K562 (cell line): ENCODE results near the gene PHLDB1. TPM values are rescaled to one million over a fixed set of nuclear protein-coding genes. Genes with fewer than 3 reads are reported as not detected.

Source experiments
- ATF1 ChIP-seq, 2 experiments: fragments of 450-650 bp in 1 of 2; IDR thresholded peaks; 2 replicates each; pipeline ENCODE4 v1.6.1; 2016; ENCODE audit warnings: missing compliant biosample characterization in 1 of 2, missing genetic modification characterization in 1 of 2
- CCNT2 ChIP-seq: IDR thresholded peaks from 2 replicates; pipeline ENCODE4 v1.6.1; 2011; ENCODE audit warnings: borderline replicate concordance, low read depth, mild to moderate bottlenecking, moderate library complexity, mixed read lengths, low read length; ENCODE audit not compliant: insufficient read length; ENCODE audit errors: extremely low read depth
- CXXC5 ChIP-seq: fragments of 250-450 bp; sonication (Bioruptor Pico); IDR thresholded peaks from 2 replicates; pipeline ENCODE4 v1.8.0; 2022; ENCODE audit warnings: inconsistent platforms, mild to moderate bottlenecking, moderate library complexity
- ERF ChIP-seq: fragments of 450-650 bp; formaldehyde crosslinking; IDR thresholded peaks from 2 replicates; pipeline ENCODE4 v1.4.0; 2020; ENCODE audit warnings: mild to moderate bottlenecking, mixed read lengths
- RFX5 ChIP-seq: IDR thresholded peaks from 2 replicates; pipeline ENCODE4 v1.6.1; 2011; ENCODE audit warnings: low read depth, mild to moderate bottlenecking, improper control_type of control experiment, low read length
- SAP30 ChIP-seq: fragments of 200-600 bp; sonication (generic); IDR thresholded peaks from 2 replicates; pipeline ENCODE4 v1.6.1; 2012; ENCODE audit warnings: borderline replicate concordance, low read depth, mild to moderate bottlenecking, moderate library complexity, low read length, control low read depth, inconsistent platforms; ENCODE audit not compliant: insufficient read depth, poor library complexity, severe bottlenecking
- TEAD4 ChIP-seq, 2 experiments: sonication (generic) in 1 of 2; formaldehyde crosslinking in 1 of 2; IDR thresholded peaks; 2 replicates each; pipeline versions ENCODE4 v1.6.1 to v1.8.0; 2012 to 2022; ENCODE audit warnings: borderline replicate concordance in 1 of 2, inconsistent platforms in 1 of 2, low read length in 1 of 2, mild to moderate bottlenecking in 1 of 2, missing genetic modification reagents in 1 of 2
- polyA plus RNA-seq, 8 experiments: library from polyadenylated mRNA; depleted of rRNA in 4 of 8; stranded (reverse) in 5 of 8; unstranded in 3 of 8; fragments of >200 nt; fragmentation: Nextera tagmentation in 2 of 8; fragmentation: Illumina TruSeq in 1 of 8; extraction: Ambion mirVana in 2 of 8; extraction: Trizol in 1 of 8; gene quantifications; 2 replicates each; pipeline versions ENCODE4 v1.2.1 to v1.2.3, GENCODE V29; 2011 to 2014; ENCODE audit warnings: inconsistent platforms in 1 of 8, missing spikeins in 1 of 8
- total RNA-seq, 7 experiments: library from RNA; depleted of rRNA in 6 of 7; stranded (reverse); fragments of >200 nt in 6 of 7; fragmentation: Illumina TruSeq in 2 of 7; extraction: Trizol in 2 of 7; gene quantifications; 2 replicates each; pipeline versions ENCODE4 v1.2.1 to v1.2.3, GENCODE V29; 2011 to 2021; ENCODE audit warnings: low replicate concordance in 1 of 7
- TF ChIP-seq, protein P1 (sequence below), 2 experiments: fragments of 450-650 bp; formaldehyde crosslinking in 1 of 2; IDR thresholded peaks; 2 replicates each; pipeline versions ENCODE4 v1.4.0 to v1.6.1; 2014 to 2020; ENCODE audit warnings: mild to moderate bottlenecking in 2 of 2, borderline replicate concordance in 1 of 2, low read depth in 1 of 2
- TF ChIP-seq, protein P2 (sequence below): IDR thresholded peaks from 2 replicates; pipeline ENCODE4 v1.6.1; 2012; ENCODE audit warnings: low read depth, low read length, improper control_type of control experiment, borderline replicate concordance

Gene PHLDB1
- total and polyA plus RNA-seq, 9 of the 15 experiments (the other 6 are each of a cell fraction or from before 2014, with no cell fraction given) = 2.0 to 28.7 (median 16.2) TPM

DNA sequence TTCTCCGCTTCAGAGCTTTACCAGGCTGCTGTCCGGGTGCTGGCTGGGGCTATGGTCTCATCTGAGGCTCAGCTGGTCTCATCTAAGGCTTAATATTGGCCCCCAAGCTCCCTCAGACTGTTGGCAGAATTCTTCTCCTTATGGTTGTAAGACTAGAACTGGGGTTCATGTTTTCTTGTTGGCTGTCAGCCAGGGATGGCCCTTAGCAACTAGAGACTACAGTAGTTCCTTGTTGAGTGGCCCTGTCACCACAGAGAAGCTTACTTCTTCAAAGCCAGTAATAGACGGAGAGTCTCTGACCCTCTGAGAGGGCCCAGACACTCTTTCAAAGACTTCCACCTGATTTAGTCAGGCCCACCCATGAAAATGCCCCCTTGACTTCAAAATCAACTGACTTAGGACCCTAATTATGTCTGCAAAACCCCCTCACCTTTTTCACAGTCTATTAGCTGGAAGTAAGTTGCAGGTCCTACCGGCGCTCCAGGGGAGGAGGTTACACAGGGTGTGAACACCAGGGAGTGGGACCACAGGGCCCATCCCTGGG lies 96.2 kb downstream of the PHLDB1 start (continued):
- TF ChIP-seq, protein P1, sequence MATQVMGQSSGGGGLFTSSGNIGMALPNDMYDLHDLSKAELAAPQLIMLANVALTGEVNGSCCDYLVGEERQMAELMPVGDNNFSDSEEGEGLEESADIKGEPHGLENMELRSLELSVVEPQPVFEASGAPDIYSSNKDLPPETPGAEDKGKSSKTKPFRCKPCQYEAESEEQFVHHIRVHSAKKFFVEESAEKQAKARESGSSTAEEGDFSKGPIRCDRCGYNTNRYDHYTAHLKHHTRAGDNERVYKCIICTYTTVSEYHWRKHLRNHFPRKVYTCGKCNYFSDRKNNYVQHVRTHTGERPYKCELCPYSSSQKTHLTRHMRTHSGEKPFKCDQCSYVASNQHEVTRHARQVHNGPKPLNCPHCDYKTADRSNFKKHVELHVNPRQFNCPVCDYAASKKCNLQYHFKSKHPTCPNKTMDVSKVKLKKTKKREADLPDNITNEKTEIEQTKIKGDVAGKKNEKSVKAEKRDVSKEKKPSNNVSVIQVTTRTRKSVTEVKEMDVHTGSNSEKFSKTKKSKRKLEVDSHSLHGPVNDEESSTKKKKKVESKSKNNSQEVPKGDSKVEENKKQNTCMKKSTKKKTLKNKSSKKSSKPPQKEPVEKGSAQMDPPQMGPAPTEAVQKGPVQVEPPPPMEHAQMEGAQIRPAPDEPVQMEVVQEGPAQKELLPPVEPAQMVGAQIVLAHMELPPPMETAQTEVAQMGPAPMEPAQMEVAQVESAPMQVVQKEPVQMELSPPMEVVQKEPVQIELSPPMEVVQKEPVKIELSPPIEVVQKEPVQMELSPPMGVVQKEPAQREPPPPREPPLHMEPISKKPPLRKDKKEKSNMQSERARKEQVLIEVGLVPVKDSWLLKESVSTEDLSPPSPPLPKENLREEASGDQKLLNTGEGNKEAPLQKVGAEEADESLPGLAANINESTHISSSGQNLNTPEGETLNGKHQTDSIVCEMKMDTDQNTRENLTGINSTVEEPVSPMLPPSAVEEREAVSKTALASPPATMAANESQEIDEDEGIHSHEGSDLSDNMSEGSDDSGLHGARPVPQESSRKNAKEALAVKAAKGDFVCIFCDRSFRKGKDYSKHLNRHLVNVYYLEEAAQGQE (IDR thresholded peaks at IDR 0.05; ENCODE audit: borderline replicate concordance) = peak; percentile 41
- TF ChIP-seq, protein P1 (CRISPR knock-in tag; IDR thresholded peaks at IDR 0.05; ENCODE audit: low read depth) = no peak
- TF ChIP-seq ERF (no peak), SAP30 (no peak), TEAD4 (IDR thresholded peaks at IDR 0.05; ENCODE audit: low read length) (no peak), TEAD4 (CRISPR knock-in tag; IDR thresholded peaks at IDR 0.05; ENCODE audit: borderline replicate concordance) (no peak), RFX5 (no peak), CCNT2 (no peak), CXXC5 (CRISPR knock-in tag) (no peak), ATF1 (CRISPR knock-in tag; IDR thresholded peaks at IDR 0.05) (no peak), ATF1 (tag; IDR thresholded peaks at IDR 0.05) (no peak)
- TF ChIP-seq, protein P2, sequence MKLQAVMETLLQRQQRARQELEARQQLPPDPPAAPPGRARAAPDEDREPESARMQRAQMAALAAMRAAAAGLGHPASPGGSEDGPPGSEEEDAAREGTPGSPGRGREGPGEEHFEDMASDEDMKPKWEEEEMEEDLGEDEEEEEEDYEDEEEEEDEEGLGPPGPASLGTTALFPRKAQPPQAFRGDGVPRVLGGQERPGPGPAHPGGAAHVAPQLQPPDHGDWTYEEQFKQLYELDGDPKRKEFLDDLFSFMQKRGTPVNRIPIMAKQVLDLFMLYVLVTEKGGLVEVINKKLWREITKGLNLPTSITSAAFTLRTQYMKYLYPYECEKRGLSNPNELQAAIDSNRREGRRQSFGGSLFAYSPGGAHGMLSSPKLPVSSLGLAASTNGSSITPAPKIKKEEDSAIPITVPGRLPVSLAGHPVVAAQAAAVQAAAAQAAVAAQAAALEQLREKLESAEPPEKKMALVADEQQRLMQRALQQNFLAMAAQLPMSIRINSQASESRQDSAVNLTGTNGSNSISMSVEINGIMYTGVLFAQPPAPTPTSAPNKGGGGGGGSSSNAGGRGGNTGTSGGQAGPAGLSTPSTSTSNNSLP = no peak
